KMS-11 (cell line): Measurements from ENCODE around the gene SDHAF4.

Experiments used
- H2AFZ ChIP-seq: fragments of 200-600 bp; sonication (generic); 2 replicates; pipeline ENCODE4 v1.6.1; 2016; ENCODE audit warnings: antibody characterized with exemption, mixed run types, low read depth
- H3K27ac ChIP-seq: fragments of 200-600 bp; sonication (generic); 2 replicates; pipeline ENCODE4 v1.6.1; 2016; ENCODE audit warnings: mild to moderate bottlenecking, mixed run types
- H3K27me3 ChIP-seq: fragments of 200-600 bp; sonication (generic); 2 replicates; pipeline ENCODE4 v1.6.1; 2017; ENCODE audit warnings: mild to moderate bottlenecking, low read depth, mixed run types, moderate library complexity; ENCODE audit not compliant: insufficient read depth
- H3K36me3 ChIP-seq: fragments of 200-600 bp; sonication (generic); 2 replicates; pipeline ENCODE4 v1.6.1; 2017; ENCODE audit warnings: mild to moderate bottlenecking, mixed run types; ENCODE audit not compliant: insufficient read depth
- H3K4me1 ChIP-seq: fragments of 200-600 bp; sonication (generic); 2 replicates; pipeline ENCODE4 v1.6.1; 2016; ENCODE audit warnings: mild to moderate bottlenecking, low read depth, mixed run types; ENCODE audit not compliant: poor library complexity, severe bottlenecking
- H3K4me2 ChIP-seq: fragments of 200-600 bp; sonication (generic); 2 replicates; pipeline ENCODE4 v1.7.0; 2016; ENCODE audit warnings: mild to moderate bottlenecking, mixed run types
- H3K4me3 ChIP-seq: fragments of 200-600 bp; sonication (generic); IDR thresholded peaks from 2 replicates; pipeline ENCODE4 v1.6.1; 2017; ENCODE audit warnings: low read depth, low read length, mixed read lengths; ENCODE audit not compliant: insufficient read depth
- H3K79me2 ChIP-seq: fragments of 200-600 bp; sonication (generic); 2 replicates; pipeline ENCODE4 v1.6.1; 2016; ENCODE audit warnings: low read depth, mixed run types; ENCODE audit not compliant: insufficient read depth
- H3K9ac ChIP-seq: fragments of 200-600 bp; sonication (generic); 2 replicates; pipeline ENCODE4 v1.6.1; 2016; ENCODE audit warnings: mild to moderate bottlenecking, mixed run types
- H4K20me1 ChIP-seq: fragments of 200-600 bp; sonication (generic); 2 replicates; pipeline ENCODE4 v1.6.1; 2016; ENCODE audit warnings: mild to moderate bottlenecking, mixed run types; ENCODE audit not compliant: insufficient read depth
- CTCF ChIP-seq: fragments of 200-600 bp; sonication (generic); conservative IDR thresholded peaks from 2 replicates; pipeline ENCODE4 v1.6.1; 2017; ENCODE audit warnings: low read depth, mild to moderate bottlenecking, antibody characterized with exemption, low read length, moderate library complexity, mixed read lengths

The SDHAF4 gene

GRCh38 chr6:70629929-70630328, 63.2 kb downstream of the SDHAF4 start:
- Histone ChIP-seq H3K36me3 (no peaks in the 10 kb centered on the region), H3K27me3 (no peaks in the 10 kb centered on the region), H3K4me1 (no peaks in the 10 kb centered on the region), H3K27ac (no peak overlapping the region), H3K4me2 (no peak overlapping the region), H3K4me3 (no peak overlapping the region), H2AFZ (no peak overlapping the region), H4K20me1 (no peaks in the 10 kb centered on the region), H3K79me2 (no peaks in the 10 kb centered on the region), H3K9ac (no peak overlapping the region)
- TF ChIP-seq CTCF: no peak

GRCh38 chr6:70633870-70634269, 67.1 kb downstream of the SDHAF4 start:
- no peak overlapping the region for H3K4me2 ChIP-seq
- no peak for TF ChIP-seq CTCF
- H4K20me1 ChIP-seq: no peaks in the 10 kb centered on the region
- no peak overlapping the region for H3K27ac ChIP-seq
- no peaks in the 10 kb centered on the region for H3K27me3 ChIP-seq
- no peak overlapping the region for H3K4me3 ChIP-seq
- H3K9ac ChIP-seq: no peak overlapping the region
- no peaks in the 10 kb centered on the region for H3K79me2 ChIP-seq
- no peak overlapping the region for H2AFZ ChIP-seq
- H3K4me1 ChIP-seq: no peaks in the 10 kb centered on the region
- no peaks in the 10 kb centered on the region for H3K36me3 ChIP-seq

- no peak overlapping the region for H2AFZ ChIP-seq
These were observed 69.9 kb downstream of the SDHAF4 start for GRCh38 chr6:70636596-70636995.

GRCh38 chr6:70638468-70638867, 71.7 kb downstream of the SDHAF4 start:
- Histone ChIP-seq H3K4me2 (no peak overlapping the region), H2AFZ (no peak overlapping the region), H4K20me1 (no peaks in the 10 kb centered on the region), H3K27ac (no peak overlapping the region), H3K9ac (no peak overlapping the region), H3K36me3 (no peaks in the 10 kb centered on the region), H3K27me3 (no peaks in the 10 kb centered on the region), H3K4me3 (no peak overlapping the region), H3K79me2 (no peaks in the 10 kb centered on the region), H3K4me1 (no peaks in the 10 kb centered on the region)
- TF ChIP-seq CTCF: no peak

More at GRCh38 chr6:70636596-70636995, 69.9 kb downstream of the SDHAF4 start:
- no peak for TF ChIP-seq CTCF
- Histone ChIP-seq H3K9ac (no peak overlapping the region), H3K27me3 (no peaks in the 10 kb centered on the region), H3K27ac (no peak overlapping the region), H4K20me1 (no peaks in the 10 kb centered on the region), H3K4me1 (no peaks in the 10 kb centered on the region), H3K4me3 (no peak overlapping the region), H3K4me2 (no peak overlapping the region), H3K79me2 (no peaks in the 10 kb centered on the region), H3K36me3 (no peaks in the 10 kb centered on the region)
